HG03039 (cell line): ENCODE data around the gene KIF5A.

Experiments
- ATAC-seq: cut with Tn5 transposase; IDR thresholded peaks from one replicate; pipeline ENCODE4 v1.9.1; 2021; ENCODE audit warnings: mild to moderate bottlenecking, moderate library complexity; ENCODE audit not compliant: unreplicated experiment

The KIF5A gene

DNA sequence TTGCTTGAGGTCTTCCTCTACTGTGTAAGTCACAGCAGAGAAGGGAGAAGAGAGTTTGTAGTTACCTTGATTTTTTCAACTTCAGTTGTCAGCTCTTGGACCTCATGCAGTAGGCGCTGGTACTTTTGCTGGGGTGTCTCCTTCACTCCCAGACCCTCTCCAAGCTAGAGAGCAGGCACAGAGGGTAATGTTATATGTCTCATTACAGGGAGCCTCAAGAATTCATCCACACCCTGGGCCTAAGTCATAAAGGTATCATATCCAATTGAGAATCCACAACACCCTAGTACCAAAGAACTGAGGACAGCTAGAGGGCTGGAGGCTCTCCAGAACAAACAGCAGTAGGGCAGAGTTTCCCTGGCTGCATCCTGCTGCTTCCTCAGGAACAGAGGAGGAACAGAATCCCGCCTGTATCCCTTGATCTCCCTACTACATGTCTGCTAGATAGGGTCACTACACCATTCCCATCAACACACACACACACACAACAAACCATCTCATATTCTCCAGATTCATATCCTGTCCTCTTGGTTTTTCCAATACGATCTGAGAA lies 14.8 kb upstream of the KIF5A start:
- no peak for ATAC-seq

DNA sequence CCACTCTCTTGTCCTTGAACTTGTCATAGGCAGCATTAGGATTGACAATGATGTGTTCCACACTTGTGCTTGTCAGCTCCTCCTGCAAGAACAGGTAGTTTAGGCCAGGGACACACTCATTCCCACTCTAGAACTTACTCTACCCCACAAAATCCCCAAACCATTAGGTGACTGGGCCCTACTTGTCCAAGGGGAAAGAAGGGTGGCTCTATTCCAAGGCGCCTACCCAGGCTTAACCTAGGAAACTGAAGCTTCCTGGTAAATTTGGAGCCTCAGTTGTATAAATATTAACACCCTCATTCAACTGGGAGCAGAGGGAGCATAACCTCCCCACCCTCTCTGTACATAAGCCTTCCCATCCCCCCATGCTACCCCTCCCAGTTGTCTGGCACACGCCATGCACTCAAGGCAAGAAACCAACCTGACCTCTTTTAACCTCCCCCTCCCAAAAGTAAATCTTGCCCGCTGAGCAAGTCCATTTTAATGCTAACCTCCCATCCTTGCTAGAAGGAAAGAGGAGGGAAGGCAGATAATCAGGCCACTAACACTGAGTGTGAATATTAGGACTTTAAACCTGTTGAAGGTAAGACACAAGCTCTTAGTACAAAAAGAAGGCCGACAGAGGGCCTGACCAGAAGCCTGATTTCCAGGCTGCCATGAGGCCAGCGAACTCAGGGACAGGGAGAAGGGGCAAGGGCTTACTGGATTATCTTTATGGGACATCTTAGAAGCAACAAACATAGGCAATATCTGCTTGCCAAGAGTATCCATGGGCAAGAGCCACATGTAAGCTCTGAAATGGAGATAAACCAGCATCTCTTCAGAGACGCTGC lies 13.9 kb upstream of the KIF5A start:
- no peak for ATAC-seq

DNA sequence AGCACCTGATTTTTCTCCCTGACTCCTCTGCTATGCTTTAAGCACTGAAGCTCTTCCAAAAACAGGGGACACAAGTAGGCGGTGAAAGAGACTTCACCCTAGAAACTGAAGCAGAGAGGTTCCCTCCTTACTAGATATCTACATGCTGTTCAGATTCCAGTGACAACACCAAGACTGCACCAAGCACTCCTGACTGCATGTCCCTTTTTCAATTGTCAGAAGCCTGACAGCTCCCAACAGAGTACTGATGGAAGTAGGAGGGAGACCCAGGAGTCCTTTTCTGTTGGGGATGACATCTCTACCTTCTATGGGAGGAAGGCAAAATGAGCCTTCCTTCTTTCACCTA lies 13.3 kb upstream of the KIF5A start:
- no peak for ATAC-seq

DNA sequence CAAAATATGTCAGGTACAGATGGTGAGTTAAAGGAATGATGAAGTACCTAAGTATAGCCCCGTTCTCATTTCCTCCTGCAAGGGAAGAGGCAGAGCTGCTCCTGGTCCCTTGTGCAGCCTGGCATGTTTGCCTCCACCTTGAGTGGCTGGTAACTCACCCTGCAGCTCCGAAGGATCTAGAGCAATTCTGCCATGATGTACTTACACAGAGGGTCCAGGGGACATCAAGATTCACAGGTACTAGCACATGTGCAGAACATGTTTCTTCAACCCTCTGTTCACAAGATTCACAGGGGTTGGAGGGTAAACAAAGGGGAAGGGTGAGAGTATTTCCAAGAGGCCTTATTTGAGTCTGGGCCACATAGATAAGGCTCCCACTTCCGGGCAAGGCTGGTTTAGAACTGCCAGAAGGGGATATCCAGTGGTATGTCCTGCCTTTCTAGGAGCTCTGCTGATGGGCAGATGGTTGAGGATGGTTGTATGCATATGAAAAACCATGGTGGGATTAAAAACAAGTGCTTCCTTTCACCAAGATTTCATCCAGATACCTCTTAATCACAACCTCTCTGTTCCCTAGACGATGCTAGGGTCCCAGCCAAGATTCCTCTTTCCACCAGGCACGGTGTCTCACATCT lies 10.6 kb upstream of the KIF5A start:
- ATAC-seq = no peak

DNA sequence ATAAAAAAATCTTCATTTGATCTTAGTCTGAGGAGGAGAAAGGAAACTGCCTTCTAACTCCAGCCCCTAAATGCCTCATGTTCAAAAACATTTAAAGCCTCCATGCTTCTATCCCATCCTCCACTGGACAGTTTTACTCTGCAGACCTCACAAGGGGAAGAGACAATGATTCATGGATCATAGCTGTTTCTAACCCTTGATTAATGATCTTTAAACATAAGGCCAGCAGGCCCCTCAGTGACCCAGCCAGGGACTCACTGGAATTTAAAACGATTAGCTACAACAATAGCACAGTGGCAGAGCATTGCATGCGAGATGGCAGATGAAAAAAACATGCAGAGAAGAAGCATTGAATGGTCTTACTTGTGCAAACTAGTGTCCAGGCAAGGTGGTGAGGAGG lies 8.8 kb upstream of the KIF5A start:
- ATAC-seq = no peak

DNA sequence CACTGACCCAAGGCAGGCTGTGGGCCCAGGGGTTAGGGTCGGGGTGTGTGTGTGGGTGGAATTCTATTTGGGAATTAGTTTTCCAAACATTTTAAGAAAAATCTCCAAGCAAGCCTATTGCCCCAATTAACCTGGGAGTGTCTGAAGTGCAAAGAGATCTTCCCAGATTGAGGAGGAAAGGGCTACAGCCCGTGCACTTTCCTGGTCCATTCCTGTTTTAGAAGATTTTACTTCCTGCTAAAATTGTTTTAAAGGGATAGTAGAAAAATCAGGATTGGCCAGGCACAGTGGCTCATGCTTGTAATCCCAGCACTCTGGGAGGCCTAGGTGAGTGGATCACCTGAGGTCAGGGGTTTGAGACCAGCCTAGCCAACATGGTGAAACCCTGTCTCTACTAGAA lies 8.1 kb upstream of the KIF5A start:
- ATAC-seq = no peak

DNA sequence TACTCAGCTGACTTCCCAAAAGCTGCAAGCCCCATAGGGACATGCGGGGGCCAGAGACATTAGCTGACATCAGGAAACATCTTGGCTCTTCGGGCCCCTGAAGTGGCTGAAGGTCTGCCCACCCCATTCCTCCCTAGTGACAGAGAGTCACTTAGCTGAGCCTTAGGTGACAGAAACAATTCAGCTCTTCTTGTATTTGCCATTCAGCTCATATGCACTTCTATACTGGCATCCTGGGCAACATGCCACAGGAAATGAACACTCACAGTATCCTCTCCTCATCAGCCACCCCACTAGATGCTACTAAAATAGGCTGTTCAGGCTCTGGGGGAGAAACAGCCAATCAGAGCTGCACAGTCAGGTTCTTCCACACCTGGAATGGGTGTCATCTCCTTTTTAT lies 6.3 kb upstream of the KIF5A start:
- no peak for ATAC-seq

DNA sequence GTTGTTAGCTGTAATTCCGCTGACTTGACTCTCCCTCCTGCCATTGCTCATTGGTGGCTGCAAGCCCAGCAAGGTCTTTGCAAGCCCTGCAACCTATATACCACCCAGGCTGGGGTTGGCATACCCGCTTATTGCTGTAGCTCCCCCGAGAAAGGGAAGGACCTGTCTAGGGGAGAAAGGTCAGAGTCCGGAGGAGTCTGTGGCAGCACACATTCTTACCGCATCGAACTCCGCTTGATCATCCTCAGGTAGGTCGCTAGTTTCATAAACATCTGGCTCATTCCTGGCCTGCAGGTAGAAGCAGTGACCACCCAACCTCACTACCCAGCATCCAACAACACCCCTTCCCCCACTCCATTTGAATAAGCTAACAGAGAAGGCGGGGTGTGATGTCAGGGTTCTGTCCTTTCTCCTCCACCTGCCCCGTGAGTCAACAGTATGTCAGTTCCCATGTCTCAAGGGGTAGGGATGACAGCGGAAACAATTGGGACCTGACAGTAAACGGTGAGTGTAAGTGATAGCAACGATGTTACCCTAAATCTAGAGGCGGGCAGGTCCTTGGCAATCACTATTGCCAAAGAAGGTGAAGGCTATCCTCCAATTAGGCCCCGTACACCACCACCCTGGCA lies 3.9 kb upstream of the KIF5A start:
- no peak for ATAC-seq

DNA sequence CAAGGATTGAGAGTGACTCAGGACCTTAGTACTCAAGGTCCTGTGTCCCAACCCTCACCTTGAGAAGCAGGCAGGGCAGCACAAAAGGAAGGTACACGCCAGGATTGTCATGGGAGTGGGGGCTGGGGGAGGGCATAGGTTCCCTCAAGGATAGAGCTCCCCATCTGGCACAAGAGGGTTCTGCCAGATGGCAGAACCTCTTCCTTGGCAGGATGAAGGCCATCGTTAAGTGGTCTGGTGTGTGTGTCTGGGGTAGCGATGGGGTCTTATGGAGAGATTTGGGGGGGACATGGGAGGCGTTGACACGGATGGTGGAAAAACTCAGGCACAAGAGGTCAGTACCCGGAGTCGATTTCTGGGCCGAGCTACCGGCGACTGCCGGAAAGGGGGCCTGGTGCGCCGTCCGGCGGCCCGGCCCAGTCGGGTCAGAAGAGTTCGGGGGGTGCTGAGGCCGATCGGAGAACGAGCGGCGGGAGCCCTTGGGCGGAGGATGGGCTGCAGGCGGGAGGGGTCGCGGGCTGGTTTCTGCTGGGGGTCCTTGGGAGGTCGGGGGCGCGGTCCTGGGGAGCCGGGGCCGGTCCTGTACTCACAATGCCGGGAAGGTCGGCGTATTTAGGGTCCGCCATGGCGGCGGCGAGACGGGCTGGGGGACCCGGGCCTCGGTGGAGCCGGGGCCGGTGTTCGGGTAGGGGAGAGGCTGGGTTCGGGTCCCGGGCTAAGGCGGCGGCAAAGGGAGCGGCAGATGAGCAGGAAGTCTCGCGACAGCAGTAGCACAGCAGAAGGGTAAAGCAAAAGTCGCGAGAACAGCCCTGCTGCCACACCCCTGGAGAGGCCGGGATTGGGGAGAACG lies 3.2 kb upstream of the KIF5A start, which contains the start of gene DCTN2:
Gene DCTN2, minus strand, starts transcription at position 755 of the 850 bp plus-strand sequence. Its CDS starts 129 bp downstream, at position 626.
- ATAC-seq = peak; percentile 97

DNA sequence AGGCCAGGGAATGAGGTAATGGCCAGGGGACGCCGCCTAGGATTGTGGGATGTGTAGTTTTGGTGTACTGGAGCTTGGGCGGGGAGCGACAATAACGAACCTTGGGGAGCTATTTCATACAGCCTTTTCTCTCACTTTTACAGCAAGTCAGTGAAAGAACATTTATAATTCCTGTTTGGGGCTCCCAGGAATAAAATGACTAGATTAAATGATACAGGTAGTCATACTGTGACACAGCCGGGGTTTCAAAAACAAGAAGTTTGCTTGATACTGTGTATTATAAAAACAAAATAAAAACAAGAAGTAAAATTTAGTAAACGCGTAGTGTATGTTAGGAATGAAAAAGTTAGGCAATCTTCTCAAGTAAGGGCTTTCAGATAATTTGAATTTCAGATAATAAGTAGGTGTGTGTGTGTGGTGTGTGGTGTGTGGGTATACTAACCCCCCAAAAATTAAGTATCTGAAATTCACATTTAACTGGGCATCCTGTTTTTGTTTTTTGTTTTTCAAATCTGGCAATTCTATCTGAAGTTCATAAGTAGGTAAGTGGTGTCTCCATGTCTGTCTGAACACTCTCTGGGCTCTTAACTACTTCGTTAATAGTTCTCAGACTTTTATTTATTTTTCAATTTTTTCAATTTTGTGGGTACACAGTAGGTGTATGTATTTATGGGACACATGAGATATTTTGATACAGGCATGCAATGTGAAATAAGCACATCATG lies 2.4 kb upstream of the KIF5A start:
- no peak for ATAC-seq

DNA sequence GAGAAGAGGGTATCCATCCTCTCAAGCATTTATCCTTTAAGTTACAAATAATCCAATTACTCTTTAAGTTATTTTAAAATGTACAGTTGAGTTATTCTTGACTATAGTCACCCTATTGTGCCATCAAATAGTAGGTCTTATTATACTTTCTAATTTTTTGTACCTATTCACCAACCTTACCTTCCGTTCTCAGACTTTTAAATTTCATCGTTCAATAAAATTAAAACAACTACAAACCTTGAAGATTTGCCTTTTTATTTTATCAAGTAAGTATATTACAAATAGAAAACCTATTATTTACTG lies 1.9 kb upstream of the KIF5A start:
- ATAC-seq = no peak

DNA sequence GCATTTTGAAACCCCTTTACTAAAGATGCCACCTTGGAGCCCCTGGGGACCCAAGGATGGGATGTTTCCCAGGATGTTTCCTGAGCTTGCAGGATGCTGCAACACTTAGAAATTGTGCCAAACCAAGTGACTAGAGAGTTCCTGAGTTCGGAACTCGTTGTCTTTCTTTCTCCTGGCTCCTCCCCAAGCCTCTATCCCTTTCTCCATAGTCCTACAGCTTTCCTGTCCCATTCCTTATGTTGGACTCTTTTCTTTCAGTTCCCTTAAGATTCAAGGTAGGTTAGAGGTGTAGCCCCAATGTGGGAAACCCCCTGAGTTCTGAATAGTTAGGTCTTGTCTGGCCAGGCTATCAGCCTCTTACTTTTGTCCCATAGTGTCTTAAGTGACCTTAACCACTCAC lies 1.4 kb upstream of the KIF5A start:
- no peak for ATAC-seq

DNA sequence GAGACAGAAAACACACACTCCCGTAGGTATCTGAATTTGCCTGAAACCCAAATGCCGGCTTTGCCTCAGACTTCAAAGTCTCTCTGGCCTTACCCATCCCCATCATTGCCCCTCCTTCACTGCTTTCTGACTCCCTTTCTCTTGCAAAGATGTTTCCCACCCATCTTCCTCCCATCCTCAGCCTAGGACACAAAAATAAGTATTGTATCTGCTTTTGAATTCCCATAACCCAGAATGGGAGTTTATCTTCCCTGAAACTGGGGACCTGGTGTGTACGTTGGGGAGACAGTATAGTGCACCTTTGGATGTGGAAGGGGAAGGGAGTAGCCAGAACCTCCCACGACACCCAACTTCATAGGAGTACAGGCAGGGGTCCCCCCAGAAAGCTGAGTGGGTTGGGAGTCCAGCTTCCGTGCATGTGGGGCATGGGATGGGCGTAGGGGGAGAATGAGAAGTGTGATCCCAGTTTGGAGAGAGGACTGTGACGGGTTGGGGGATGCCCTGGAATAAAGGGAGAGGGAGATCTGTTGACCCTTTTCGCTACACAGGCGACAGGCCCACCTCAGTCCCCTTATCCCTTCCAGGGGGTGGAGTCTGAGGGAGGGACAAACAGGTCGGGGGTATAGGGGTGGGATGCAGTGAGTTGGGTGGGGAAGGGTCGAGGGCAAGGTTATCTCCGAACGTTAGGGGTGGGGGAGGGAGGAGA lies 488 bp upstream of the KIF5A start:
- ATAC-seq = no peak

DNA sequence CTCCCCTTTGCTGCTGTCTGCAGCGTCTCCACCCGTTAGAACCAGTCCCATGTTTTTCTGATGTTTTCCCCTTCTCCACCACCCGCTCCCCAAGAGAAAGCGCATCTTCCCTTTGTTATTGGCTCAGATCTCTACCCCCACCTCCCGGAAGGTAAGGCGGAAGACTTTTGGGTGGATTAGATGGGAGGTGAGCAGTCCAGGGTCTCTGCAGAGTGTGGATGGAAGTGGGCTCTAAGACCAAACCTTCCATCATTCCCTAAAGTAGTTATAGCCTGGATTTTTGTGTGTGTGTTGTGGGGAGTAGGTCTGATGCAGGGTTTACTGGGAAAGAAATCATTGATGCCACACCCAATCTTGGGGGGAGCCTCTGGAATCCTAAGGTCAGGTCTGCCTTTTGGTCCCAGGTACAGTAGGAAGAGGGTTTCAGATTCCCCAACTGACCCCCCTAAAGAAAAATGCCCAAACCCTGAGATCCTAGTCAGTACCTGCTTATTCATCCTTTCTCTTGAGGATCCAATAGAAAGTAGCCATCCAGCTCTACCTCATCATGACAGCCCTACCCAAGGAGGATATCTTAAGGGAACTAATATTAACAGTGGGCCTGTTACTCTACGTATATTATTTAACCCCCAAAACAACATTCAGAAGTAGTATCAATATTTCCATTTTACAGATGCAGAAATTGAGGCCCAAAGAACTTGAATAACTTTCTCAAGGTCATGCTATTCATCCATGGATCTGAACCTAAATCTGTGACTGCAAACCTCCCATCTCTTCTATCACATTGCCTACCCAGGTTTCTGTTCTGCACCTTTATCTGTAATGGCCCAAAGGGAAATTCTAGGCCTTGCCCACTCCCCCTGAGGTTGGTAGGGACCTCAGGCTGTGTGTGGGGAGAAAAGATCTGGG lies 1.1 kb downstream of the KIF5A start:
- no peak for ATAC-seq

DNA sequence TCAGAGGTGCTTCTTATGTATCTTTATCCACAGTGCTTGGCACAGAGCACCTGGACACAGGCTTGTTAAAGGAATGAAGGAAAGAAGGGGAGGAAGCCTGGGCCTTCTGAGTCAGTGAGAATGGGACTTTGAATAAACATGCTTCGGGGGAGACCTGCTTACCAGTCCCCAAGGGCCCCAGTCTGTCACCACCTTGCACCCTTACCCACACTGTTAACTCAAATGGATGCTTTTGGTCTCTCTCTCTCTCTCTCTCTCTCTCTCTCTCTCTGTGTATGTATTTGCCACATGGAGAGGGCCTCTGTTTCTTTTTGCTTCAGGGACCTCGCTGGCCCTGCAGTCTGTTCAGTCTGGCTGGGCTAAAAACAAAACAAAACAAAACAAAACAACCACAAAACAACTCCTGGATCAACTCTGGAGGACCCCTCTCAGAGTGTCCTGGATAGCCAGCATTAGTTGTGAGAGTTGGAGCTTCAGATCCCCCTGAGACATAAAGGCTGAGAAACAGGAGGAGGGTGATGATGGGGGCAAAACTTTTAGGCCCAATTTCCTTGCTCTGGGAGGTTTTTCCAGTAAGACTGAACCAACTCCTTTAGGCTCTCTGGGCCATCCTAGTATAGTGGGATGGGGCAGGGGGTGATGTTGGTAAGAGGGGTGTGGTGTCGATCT lies 1.9 kb downstream of the KIF5A start:
- no peak for ATAC-seq

DNA sequence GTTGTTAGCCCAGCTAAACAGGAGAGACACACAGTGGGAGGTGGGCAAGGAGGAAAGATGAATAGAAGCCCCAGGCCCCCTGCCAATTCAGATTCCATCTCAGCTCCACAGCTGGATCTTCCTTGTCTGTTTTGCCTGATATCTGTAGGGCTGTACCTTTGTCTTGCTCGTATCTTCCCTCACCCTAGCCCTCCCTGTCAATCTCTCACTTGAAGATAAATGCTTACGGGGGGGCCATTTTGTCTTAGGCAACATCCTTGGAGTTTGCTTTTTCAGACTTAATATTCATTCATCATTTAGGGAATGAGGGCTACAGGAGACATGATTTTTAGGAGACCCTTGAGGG lies 2.4 kb downstream of the KIF5A start:
- no peak for ATAC-seq

DNA sequence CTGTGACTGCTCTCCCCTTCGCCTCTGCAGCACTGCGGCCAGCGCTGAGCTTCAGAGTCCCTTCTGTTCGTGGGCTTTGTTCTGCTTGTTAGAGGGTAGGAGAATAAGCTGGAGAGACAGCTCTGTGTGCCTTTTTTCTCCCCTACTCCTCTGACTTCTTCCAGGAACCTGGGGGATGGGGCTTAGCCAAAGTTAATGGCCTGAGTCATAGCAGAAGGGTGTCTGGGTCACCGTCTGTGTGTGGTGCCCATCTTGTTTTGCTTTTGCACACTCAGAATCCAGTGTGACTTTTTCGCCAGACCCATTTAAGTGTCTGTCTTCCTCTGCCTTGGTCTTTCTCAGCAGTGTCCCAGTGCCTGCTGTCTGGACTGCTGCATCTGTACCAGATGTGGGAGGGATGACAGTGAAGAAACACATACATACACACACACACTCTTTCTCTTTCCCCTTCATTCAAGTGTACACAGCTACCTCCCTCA lies 3.0 kb downstream of the KIF5A start:
- ATAC-seq = no peak
